ENCODE data around the gene STX18.

The STX18 gene

GRCh38 chr4:4384837-4385236, 157.0 kb downstream of the STX18 start:
- Histone ChIP-seq H4K20me1 (ENCODE audit: insufficient read depth, low read length) (peaks cover 8% of the 10 kb centered on the region), H3K4me1 (ENCODE audit: insufficient read depth, low read length) (peaks cover 28% of the 10 kb centered on the region), H3K9me3 (ENCODE audit: insufficient read depth, low read length, severe bottlenecking) (no peaks in the 10 kb centered on the region), H3K9ac (ENCODE audit: low read depth, low read length) (no peak overlapping the region), H3K4me3 (ENCODE audit: low read depth in 1 of 2, low read length in 2 of 2) (no peak overlapping the region), H3K79me2 (ENCODE audit: insufficient read depth, low read length) (no peaks in the 10 kb centered on the region), H3K36me3 (ENCODE audit: insufficient read depth, low read length) (no peaks in the 10 kb centered on the region; the same call in 1 of the 2 replicates), H2AFZ (ENCODE audit: low read depth, low read length) (no peak overlapping the region), H3K27me3 (ENCODE audit: insufficient read depth, low read length, poor library complexity) (peaks cover 52% of the 10 kb centered on the region), H3K27ac (ENCODE audit: low read length) (no peak overlapping the region), H3K4me2 (ENCODE audit: insufficient read depth, low read length) (no peak overlapping the region)
- TF ChIP-seq EZH2 (IDR thresholded peaks at IDR 0.05; ENCODE audit: borderline replicate concordance, low read depth, low read length, severe bottlenecking), result no peak
- TF ChIP-seq CTCF (IDR thresholded peaks at IDR 0.05; ENCODE audit: borderline replicate concordance, extremely low read depth, low read length, poor library complexity, severe bottlenecking), result peak; percentile 60
- ATAC-seq (ENCODE audit: insufficient read depth, low read depth) (no peak), DNase-seq (no peak)

GRCh38 chr4:4383085-4383484, 158.8 kb downstream of the STX18 start:
- Histone ChIP-seq H3K79me2 (ENCODE audit: insufficient read depth, low read length) (no peaks in the 10 kb centered on the region), H3K36me3 (ENCODE audit: insufficient read depth, low read length) (no peaks in the 10 kb centered on the region; the same call in 1 of the 2 replicates), H3K9ac (ENCODE audit: low read depth, low read length) (no peak overlapping the region), H3K27ac (ENCODE audit: low read length) (no peak overlapping the region), H3K27me3 (ENCODE audit: insufficient read depth, low read length, poor library complexity) (peaks cover 52% of the 10 kb centered on the region), H3K9me3 (ENCODE audit: insufficient read depth, low read length, severe bottlenecking) (no peaks in the 10 kb centered on the region), H3K4me1 (ENCODE audit: insufficient read depth, low read length) (peaks cover 27% of the 10 kb centered on the region), H3K4me3 (ENCODE audit: low read depth in 1 of 2, low read length in 2 of 2) (no peak overlapping the region), H3K4me2 (ENCODE audit: insufficient read depth, low read length) (no peak overlapping the region), H2AFZ (ENCODE audit: low read depth, low read length) (no peak overlapping the region), H4K20me1 (ENCODE audit: insufficient read depth, low read length) (peaks cover 8% of the 10 kb centered on the region)
- TF ChIP-seq EZH2 (IDR thresholded peaks at IDR 0.05; ENCODE audit: borderline replicate concordance, low read depth, low read length, severe bottlenecking) (no peak), CTCF (IDR thresholded peaks at IDR 0.05; ENCODE audit: borderline replicate concordance, extremely low read depth, low read length, poor library complexity, severe bottlenecking) (no peak)
- ATAC-seq (ENCODE audit: insufficient read depth, low read depth) (no peak), DNase-seq (no peak)

GRCh38 chr4:4379540-4380087, 162.2 kb downstream of the STX18 start:
- Histone ChIP-seq H3K9me3 (ENCODE audit: insufficient read depth, low read length, severe bottlenecking) (no peaks in the 10 kb centered on the region), H2AFZ (ENCODE audit: low read depth, low read length) (no peak overlapping the region), H3K27ac (ENCODE audit: low read length) (no peak overlapping the region), H3K9ac (ENCODE audit: low read depth, low read length) (no peak overlapping the region), H3K27me3 (ENCODE audit: insufficient read depth, low read length, poor library complexity) (peaks cover 20% of the 10 kb centered on the region), H3K4me1 (ENCODE audit: insufficient read depth, low read length) (no peaks in the 10 kb centered on the region), H3K4me3 (ENCODE audit: low read depth in 1 of 2, low read length in 2 of 2) (no peak overlapping the region), H4K20me1 (ENCODE audit: insufficient read depth, low read length) (peaks cover 3% of the 10 kb centered on the region), H3K79me2 (ENCODE audit: insufficient read depth, low read length) (no peaks in the 10 kb centered on the region), H3K4me2 (ENCODE audit: insufficient read depth, low read length) (no peak overlapping the region), H3K36me3 (ENCODE audit: insufficient read depth, low read length) (no peaks in the 10 kb centered on the region)
- DNase-seq (no peak), ATAC-seq (ENCODE audit: insufficient read depth, low read depth) (no peak)
- TF ChIP-seq EZH2 (IDR thresholded peaks at IDR 0.05; ENCODE audit: borderline replicate concordance, low read depth, low read length, severe bottlenecking) (no peak), CTCF (IDR thresholded peaks at IDR 0.05; ENCODE audit: borderline replicate concordance, extremely low read depth, low read length, poor library complexity, severe bottlenecking) (no peak)

Measured in DND-41 (cell line).